ELR (cell line): Measurements from ENCODE around the gene APOL3.
"Not testable (repeated sequence)": the region's sequence is repeated elsewhere in the genome, so short reads cannot be mapped to it uniquely, and the experiment has no call there.

ENCODE experiments used
- DNase-seq: peaks from one replicate; pipeline ENCODE4 v3.0.0-alpha.2; 2015; ENCODE audit warnings: low read depth

The APOL3 gene, protein sequence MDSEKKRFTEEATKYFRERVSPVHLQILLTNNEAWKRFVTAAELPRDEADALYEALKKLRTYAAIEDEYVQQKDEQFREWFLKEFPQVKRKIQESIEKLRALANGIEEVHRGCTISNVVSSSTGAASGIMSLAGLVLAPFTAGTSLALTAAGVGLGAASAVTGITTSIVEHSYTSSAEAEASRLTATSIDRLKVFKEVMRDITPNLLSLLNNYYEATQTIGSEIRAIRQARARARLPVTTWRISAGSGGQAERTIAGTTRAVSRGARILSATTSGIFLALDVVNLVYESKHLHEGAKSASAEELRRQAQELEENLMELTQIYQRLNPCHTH

DNA sequence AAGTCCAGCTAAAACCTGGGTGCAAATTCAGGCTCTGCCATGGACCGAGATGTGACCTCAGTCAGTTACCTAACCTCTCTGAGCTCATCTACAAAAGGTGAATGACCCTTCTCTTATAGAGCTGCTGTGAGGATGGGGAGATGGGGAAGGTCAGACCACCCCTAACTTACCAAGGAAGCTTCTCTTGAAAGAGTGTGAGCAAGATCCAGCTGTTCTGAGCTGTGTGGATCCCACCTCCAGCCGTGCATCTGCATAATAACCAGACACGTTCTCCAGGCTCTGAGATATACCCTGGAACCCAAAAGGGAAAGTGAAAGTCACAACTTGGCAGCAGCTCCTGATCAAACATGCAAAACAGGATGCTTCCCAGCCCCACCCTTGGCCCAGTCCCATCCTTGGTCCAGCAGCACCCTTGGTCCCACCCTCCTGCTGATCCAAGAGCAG is at the start of gene APOL3:
TSS of gene APOL3 (minus strand) at position 257 of the 444 bp plus-strand sequence. CDS start 11,700 bp downstream, outside the sequence.
- DNase-seq = peak; percentile 48

DNA sequence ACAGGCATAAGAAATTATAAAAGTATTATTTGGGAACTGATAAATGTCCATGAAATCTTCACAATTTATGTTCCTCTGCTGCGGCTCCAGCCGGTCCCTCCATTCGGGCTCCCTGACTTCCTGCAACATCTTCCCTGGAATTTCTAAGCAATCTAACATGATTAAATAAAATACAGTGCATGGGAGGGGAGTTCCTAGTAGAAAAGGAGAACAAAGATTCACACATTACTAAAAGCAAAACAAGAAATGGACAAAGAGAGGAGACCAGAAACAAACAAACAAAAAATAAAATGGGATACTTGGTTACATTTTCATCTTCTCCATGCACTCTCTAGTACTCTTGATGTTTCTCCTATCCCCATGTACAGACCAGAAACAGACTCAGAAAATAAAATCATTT is 49.7 kb upstream of the APOL3 start:
- DNase-seq = no peak

DNA sequence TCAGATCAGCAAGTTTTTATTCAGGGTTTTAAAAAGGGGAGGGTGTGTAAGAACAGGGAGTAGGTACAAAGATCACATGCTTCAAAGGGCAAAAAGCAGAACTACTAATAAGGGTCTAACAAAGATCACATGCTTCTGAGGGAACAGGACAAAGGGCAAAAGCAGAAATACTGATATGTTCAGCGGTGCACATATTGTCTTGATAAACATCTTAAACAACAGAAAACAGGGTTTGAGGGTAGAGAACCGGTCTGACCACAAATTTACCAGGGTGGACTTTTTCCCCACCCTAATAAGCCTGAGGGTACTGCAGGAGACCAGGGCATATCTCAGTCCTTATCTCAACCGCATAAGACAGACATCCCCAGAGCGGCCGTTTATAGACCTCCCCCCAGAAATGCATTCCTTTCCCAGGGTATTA is 48.9 kb upstream of the APOL3 start:
- DNase-seq = not testable (repeated sequence)

GRCh38 chr22:36208914-36209313 is 48.4 kb upstream of the APOL3 start:
- no peak for DNase-seq

DNA sequence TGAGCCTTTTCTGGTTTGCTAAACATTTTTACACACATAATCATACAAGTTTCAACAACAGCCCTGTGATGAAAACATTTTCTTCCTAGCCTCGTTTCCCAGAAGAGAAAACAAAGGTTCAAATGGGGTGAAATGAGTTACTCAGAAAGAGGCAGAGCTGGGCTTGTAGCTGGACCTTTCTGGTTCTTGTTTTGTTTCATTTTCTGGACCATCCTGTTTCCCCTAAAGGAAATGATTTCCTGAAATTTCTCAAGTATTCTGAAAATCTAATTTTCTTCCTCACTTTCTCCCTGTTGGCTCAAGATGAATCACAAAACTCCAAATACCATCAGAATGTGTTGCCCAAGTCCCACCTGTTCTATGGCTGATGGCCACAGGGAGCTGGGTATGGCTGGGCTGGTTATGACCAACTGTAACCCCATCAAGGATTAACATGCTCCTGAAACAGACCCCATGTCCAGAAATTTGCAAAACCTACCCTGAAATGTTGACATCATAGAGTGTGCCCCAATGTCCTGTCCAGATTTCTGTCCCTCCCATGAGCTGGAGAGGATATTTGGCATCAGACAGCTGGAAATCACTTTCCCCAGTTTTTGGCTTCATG is 47.7 kb upstream of the APOL3 start:
- no peak for DNase-seq

DNA sequence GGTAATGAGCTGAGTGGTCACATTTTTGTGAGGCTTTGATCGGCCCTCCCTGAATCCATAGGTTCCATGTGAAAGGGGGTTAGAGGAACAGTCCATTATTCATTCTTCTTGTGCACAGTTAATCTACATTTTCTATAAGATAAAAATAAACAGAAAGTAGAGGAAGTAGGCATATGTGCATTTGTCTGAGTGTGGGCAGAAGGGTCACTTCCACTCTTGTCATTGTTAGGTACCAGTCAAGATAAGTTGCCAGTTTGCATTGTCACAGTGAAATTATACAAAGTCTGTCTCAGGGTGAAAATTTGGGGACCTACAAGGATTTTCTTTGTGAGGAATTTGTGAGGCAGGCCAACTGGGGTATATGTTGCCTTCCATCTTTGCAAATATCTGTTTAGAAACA is 45.7 kb upstream of the APOL3 start:
- no peak for DNase-seq

DNA sequence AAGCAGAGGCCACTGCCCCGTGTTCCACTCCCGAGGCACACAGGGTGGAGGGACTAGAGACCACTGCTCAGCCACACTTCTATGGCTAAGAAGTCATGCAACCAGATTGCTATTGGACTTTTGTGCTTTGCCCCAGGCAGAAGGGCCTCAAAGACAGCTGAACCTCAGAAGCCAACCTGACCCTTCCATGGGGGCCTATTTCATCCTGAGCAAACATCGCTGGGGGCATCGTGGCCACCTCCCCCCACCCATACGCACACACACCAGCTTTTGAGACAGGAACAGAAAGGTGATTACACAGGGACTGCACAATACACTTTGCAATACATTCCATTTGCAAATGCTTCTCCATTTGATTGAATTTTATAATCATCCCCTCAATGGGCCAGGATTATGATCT is 45.0 kb upstream of the APOL3 start:
- DNase-seq = not testable (repeated sequence)

GRCh38 chr22:36204632-36205015 is 44.1 kb upstream of the APOL3 start:
- no peak for DNase-seq

GRCh38 chr22:36204001-36204631 is 43.6 kb upstream of the APOL3 start:
- no peak for DNase-seq

GRCh38 chr22:36203441-36203840 is 42.9 kb upstream of the APOL3 start:
- DNase-seq = not testable (repeated sequence)

DNA sequence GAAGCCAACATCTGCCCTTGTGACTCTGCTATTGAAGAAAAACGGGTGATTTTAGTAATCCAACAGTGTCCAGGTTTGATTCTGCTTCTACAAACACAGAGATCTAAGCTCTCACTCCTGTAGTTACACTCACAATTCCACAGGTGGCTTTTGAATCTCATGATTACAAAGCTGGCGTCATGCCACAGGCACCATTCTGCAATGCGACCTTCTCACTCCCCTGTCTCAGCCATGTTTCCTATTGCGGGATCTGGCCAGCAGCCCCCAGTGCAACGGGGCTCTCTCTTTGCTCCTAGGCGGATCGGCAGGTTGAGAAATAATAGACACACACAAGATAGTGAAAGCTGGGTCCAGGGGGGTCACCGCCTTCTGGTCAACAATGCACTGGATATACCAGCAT is 42.4 kb upstream of the APOL3 start:
- not testable (repeated sequence) for DNase-seq

GRCh38 chr22:36201630-36202319 is 41.2 kb upstream of the APOL3 start, which contains the start of gene APOL4:
Gene APOL4, minus strand, starts transcription at chr22:36201809. Its CDS starts 75 bp downstream, at chr22:36201734.
- DNase-seq = no peak

GRCh38 chr22:36201025-36201424 is 40.5 kb upstream of the APOL3 start:
- not testable (repeated sequence) for DNase-seq

- DNase-seq = no peak
Measured at GRCh38 chr22:36199001-36199551, 38.5 kb upstream of the APOL3 start.

DNA sequence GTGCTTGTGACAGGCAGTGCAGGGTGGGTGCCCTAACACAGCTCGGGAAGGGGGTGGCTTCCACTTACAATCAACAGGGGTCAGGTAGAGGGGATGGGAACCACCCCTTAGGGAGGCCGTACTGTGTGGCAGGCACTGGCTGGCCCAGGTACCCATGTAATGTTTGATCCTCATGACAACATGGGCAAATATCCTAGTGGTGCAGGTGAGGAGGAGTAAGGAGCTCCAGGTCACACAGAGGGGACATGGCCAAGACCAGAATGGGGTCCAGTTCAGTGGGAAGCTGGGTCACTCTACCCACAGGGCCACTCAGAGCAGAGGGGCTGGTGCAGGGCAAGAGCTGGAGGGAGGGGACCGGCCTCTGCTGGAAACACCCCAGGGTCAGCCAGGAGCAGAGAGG is 38.0 kb upstream of the APOL3 start:
- no peak for DNase-seq

DNA sequence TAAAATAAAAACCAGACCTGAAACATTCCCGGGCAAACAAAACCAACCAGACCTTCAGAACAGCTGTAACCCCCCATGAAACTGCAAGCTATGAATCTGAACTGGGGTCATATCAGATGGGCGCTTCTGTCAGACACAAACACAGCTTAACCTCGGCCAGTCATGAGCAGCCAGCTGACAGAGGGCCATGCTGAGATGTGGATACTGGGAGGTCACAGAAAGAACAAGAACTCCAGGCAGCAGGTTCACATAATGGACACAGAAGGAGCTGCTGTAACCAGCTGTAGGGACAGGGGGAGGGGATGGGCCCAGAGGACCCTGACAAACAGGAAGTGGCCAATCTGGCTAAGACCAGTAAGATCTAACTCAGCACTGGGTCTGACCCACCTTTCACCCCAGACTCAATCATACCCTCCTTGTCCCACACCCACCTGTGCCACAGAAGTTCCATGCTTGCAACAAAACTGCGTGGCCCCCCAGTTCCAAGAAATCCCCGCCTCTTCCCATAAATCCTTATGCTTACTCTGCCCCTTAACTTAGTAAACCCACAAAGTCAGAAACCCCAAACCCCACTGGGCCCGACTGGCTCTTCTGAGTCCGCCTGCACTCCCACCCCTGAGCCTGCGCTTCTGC is 37.1 kb upstream of the APOL3 start:
- no peak for DNase-seq

DNA sequence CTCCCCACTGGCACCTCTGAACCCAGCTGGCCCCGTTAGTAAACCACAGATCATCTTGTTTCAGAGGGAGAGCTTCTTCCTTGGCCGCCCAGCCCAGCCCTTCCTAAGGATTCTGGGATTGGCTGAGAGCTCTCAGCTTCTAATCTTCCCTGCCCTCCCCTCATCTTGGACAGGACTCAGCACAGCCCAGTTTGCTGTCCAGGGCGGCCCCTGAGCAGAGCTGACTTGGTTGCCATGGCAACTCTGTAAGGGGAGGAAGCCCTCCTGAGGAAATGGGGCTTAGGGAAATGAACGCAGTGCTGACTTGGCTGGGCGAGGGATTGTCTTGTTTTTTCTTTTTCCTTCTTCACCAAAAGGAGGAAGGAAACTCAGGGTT is 36.5 kb upstream of the APOL3 start:
- DNase-seq = peak; percentile 77

DNA sequence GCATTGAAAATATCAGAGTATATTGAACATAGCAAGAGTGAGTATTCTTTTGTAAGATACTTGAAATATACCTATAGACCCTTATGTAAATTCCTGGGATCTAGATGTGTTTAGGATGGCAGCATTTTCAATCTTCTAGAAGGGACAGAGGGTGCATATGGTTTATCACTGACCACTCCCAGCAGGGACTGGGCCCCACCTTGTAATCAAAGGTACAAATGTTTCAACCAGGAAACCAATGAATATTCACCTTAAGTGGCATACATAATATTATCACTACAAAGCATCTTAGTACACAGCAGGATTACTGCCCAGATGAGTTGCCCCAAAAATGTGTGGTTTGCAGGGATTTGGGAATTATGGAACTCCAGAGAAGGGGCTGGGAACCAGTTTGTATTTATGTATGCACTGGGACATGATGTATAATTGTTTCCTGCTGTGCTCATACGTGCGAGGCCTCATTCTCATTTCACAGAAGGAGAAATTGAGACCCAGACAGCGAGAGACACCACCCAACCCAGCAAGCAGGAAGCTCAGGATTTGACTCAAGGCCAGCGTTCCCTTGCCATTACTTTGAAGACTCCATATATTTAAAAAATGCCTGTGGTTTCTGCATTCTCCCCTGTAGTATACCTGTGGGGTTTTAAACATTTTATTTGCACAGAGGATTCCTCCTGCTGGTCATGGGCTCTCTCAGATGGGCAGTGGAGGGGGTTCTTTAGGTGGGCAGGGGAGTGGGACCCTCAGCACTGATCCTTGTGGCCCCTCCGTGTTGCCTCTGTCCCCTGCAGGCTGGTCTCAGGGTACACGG is 35.9 kb upstream of the APOL3 start:
- no peak for DNase-seq

DNA sequence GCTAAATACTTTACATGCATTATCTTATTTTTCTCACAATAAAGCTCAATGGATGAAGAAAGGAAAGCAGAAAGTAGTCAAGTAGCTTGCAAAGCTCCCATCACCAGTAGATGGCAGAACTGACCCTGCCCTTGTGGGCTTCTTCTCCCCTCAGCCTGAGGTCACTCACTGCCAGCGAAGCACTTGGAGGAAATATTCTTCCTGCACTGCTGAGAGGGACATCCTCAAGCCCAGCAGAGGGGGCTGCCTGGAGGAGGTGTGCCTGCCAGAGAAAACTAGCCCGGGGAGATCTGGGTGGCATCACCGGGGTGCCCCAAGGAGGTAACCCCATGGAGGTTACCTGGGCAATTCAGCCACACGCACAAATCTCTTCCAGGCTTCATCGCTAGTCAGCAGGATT is 34.4 kb upstream of the APOL3 start:
- peak; percentile 73 for DNase-seq

- no peak for DNase-seq
Measured at GRCh38 chr22:36194385-36194784, 33.8 kb upstream of the APOL3 start.

- DNase-seq = no peak
Measured at GRCh38 chr22:36193577-36193976, 33.0 kb upstream of the APOL3 start.
